ENCODE measurements around the gene SLC22A23. TPM values are rescaled to one million over a fixed set of nuclear protein-coding genes. Genes with fewer than 3 reads are reported as not detected.

SLC22A23 gene
- total RNA-seq, 4 donors from 2014 or later, result 16.6 to 21.8 (median 17.6) TPM

GRCh38 chr6:3371222-3371949, 85.5 kb downstream of the SLC22A23 start:
- H3K4me1 ChIP-seq, result peaks cover 0 to 8% of the 10 kb centered on the region in 2 donors
- no peak for DNase-seq
- H3K27ac ChIP-seq, result no peak overlapping the region
- TF ChIP-seq CTCF (IDR thresholded peaks at IDR 0.05) (no peak), POLR2A (IDR thresholded peaks at IDR 0.05) (no peak)
- no peaks in the 10 kb centered on the region for H3K9me3 ChIP-seq
- intact Hi-C loops (cut with DNase I), result no loop called here
- 94 to 96% methylated on average over 5 of the region's 5 CpGs for WGBS, 2 donors
- H3K27me3 ChIP-seq, result no peaks in the 10 kb centered on the region
- no peaks in the 10 kb centered on the region for H3K36me3 ChIP-seq
- H3K4me3 ChIP-seq (replicated peaks in 1 of 3), result no peak overlapping the region

- peaks cover 0 to 8% of the 10 kb centered on the region in 2 donors for H3K4me1 ChIP-seq
- no peaks in the 10 kb centered on the region for H3K27me3 ChIP-seq
- WGBS, 2 donors, result 63 to 65% methylated on average over 13 to 15 of the region's 15 CpGs
- H3K36me3 ChIP-seq, result no peaks in the 10 kb centered on the region
- intact Hi-C loops (cut with DNase I), result no loop called here
- no peak for DNase-seq
- no peak overlapping the region for H3K27ac ChIP-seq
- H3K4me3 ChIP-seq (replicated peaks in 1 of 3), result no peak overlapping the region
- TF ChIP-seq POLR2A (IDR thresholded peaks at IDR 0.05) (no peak), CTCF (IDR thresholded peaks at IDR 0.05) (no peak)
- H3K9me3 ChIP-seq, result no peaks in the 10 kb centered on the region
These were observed 86.3 kb downstream of the SLC22A23 start for GRCh38 chr6:3370361-3371221.

- DNase-seq, result no peak
- Histone ChIP-seq H3K4me1 (peaks cover 0 to 8% of the 10 kb centered on the region in 2 donors), H3K27me3 (no peaks in the 10 kb centered on the region), H3K4me3 (replicated peaks in 1 of 3) (no peak overlapping the region), H3K36me3 (no peaks in the 10 kb centered on the region), H3K9me3 (no peaks in the 10 kb centered on the region), H3K27ac (no peak overlapping the region)
- TF ChIP-seq POLR2A (IDR thresholded peaks at IDR 0.05), result no peak
- TF ChIP-seq CTCF (IDR thresholded peaks at IDR 0.05), result no peak
- intact Hi-C loops (cut with DNase I), result no loop called here
- WGBS, 2 donors, result 90 to 96% methylated on average over 5 of the region's 5 CpGs
These were observed 86.9 kb downstream of the SLC22A23 start for GRCh38 chr6:3369985-3370360.

- Histone ChIP-seq H3K27ac (no peak overlapping the region), H3K27me3 (no peaks in the 10 kb centered on the region), H3K4me3 (replicated peaks in 1 of 3) (no peak overlapping the region), H3K36me3 (no peaks in the 10 kb centered on the region), H3K9me3 (no peaks in the 10 kb centered on the region), H3K4me1 (peaks cover 2 to 12% of the 10 kb centered on the region in 2 donors)
- TF ChIP-seq POLR2A (IDR thresholded peaks at IDR 0.05), result no peak
- no peak for TF ChIP-seq CTCF (IDR thresholded peaks at IDR 0.05)
- intact Hi-C loops (cut with DNase I), result no loop called here
- no peak for DNase-seq
- WGBS, 2 donors, result 64 to 72% methylated on average over 4 of the region's 4 CpGs
These were observed 88.2 kb downstream of the SLC22A23 start for GRCh38 chr6:3368685-3369084.

GRCh38 chr6:3367630-3368029, 89.2 kb downstream of the SLC22A23 start:
- Histone ChIP-seq H3K36me3 (no peaks in the 10 kb centered on the region), H3K27ac (no peak overlapping the region), H3K4me3 (replicated peaks in 1 of 3) (no peak overlapping the region), H3K4me1 (peaks cover 5 to 22% of the 10 kb centered on the region in 2 donors), H3K9me3 (no peaks in the 10 kb centered on the region), H3K27me3 (no peaks in the 10 kb centered on the region)
- no peak for DNase-seq
- no peak for TF ChIP-seq CTCF (IDR thresholded peaks at IDR 0.05)
- no peak for TF ChIP-seq POLR2A (IDR thresholded peaks at IDR 0.05)
- WGBS, 2 donors, result 59 to 60% methylated on average over 5 of the region's 5 CpGs
- intact Hi-C loops (cut with DNase I), result no loop called here
